Neural cell (in vitro differentiated cells): ENCODE measurements around the gene FOXJ3. TPM values are rescaled to one million over a fixed set of nuclear protein-coding genes. Genes with fewer than 3 reads are reported as not detected.

ENCODE experiments used
- H2AFZ ChIP-seq: fragments of 200-600, 300-800 bp; sonication (generic), shearing (Covaris generic); 2 replicates; pipeline ENCODE4 v1.6.0; 2014; ENCODE audit warnings: low read depth, mild to moderate bottlenecking, antibody characterized with exemption, low read length, moderate library complexity
- H3F3A ChIP-seq: fragments of 200-600 bp; shearing (Covaris generic); 2 replicates; pipeline ENCODE4 v1.6.1; 2016; ENCODE audit warnings: mild to moderate bottlenecking, moderate library complexity, mixed read lengths, antibody characterized with exemption, low read length; ENCODE audit not compliant: insufficient read depth, poor library complexity, severe bottlenecking
- H3K27ac ChIP-seq: fragments of 200-600, 300-800 bp; sonication (generic), shearing (Covaris generic); 2 replicates; pipeline ENCODE4 v1.5.1; 2014; ENCODE audit warnings: mild to moderate bottlenecking, low read length, moderate library complexity
- H3K27me3 ChIP-seq: fragments of 300-800, 200-600 bp; sonication (generic), shearing (Covaris generic); 2 replicates; pipeline ENCODE4 v1.6.0; 2014; ENCODE audit warnings: mild to moderate bottlenecking, low read depth, low read length, moderate library complexity; ENCODE audit not compliant: insufficient read depth
- H3K36me3 ChIP-seq: fragments of 300-800, 200-600 bp; sonication (generic), shearing (Covaris generic); 2 replicates; pipeline ENCODE4 v1.5.1; 2014; ENCODE audit warnings: mild to moderate bottlenecking, antibody characterized with exemption, low read length, moderate library complexity; ENCODE audit not compliant: insufficient read depth
- H3K4me2 ChIP-seq: fragments of 300-800, 200-600 bp; sonication (generic), shearing (Covaris generic); 2 replicates; pipeline ENCODE4 v1.6.0; 2014; ENCODE audit warnings: mild to moderate bottlenecking, low read length
- H3K4me3 ChIP-seq: fragments of 300-800, 200-600 bp; sonication (generic), shearing (Covaris generic); 2 replicates; pipeline ENCODE4 v1.5.1; 2014; ENCODE audit warnings: mild to moderate bottlenecking, low read length, moderate library complexity
- H3K79me2 ChIP-seq: fragments of 200-600 bp; shearing (Covaris generic); replicated peaks from 2 replicates; pipeline ENCODE4 v1.6.0; 2014; ENCODE audit warnings: mild to moderate bottlenecking, low read length, moderate library complexity; ENCODE audit not compliant: insufficient read depth
- H3K9ac ChIP-seq: fragments of 300-800, 200-600 bp; sonication (generic), shearing (Covaris generic); 2 replicates; pipeline ENCODE4 v1.6.1; 2016; ENCODE audit warnings: mild to moderate bottlenecking, low read length, mixed read lengths
- H3K9me2 ChIP-seq: fragments of 200-600 bp; shearing (Covaris generic); 2 replicates; pipeline ENCODE4 v1.6.1; 2016; ENCODE audit warnings: mild to moderate bottlenecking, low read length, mixed read lengths; ENCODE audit not compliant: insufficient read depth
- H3K9me3 ChIP-seq: fragments of 200-600, 300-800 bp; sonication (generic), shearing (Covaris generic); 2 replicates; pipeline ENCODE4 v1.6.1; 2016; ENCODE audit warnings: mild to moderate bottlenecking, mixed run types, low read length, moderate library complexity, mixed read lengths
- H4K20me1 ChIP-seq: fragments of 200-600 bp; shearing (Covaris generic); 2 replicates; pipeline ENCODE4 v1.6.1; 2016; ENCODE audit warnings: mild to moderate bottlenecking, mixed run types; ENCODE audit not compliant: insufficient read depth
- EP300 ChIP-seq: fragments of 450-650 bp; conservative IDR thresholded peaks from 2 replicates; pipeline ENCODE4 v1.6.1; 2014; ENCODE audit warnings: antibody characterized with exemption, mild to moderate bottlenecking, moderate library complexity; ENCODE audit not compliant: poor library complexity, severe bottlenecking
- EZH2 ChIP-seq: fragments of 200-600, 300-800 bp; shearing (Covaris generic), sonication (generic); IDR thresholded peaks from 2 replicates; pipeline ENCODE4 v1.6.1; 2014; ENCODE audit warnings: antibody characterized with exemption, low read length, borderline replicate concordance, mild to moderate bottlenecking; ENCODE audit not compliant: insufficient read depth, poor library complexity, severe bottlenecking
- MXI1 ChIP-seq: fragments of 450-650 bp; conservative IDR thresholded peaks from 2 replicates; pipeline ENCODE4 v1.6.1; 2014; ENCODE audit warnings: antibody characterized with exemption, mild to moderate bottlenecking; ENCODE audit not compliant: poor library complexity, severe bottlenecking
- POLR2AphosphoS5 ChIP-seq: IDR thresholded peaks from 2 replicates; pipeline ENCODE4 v1.6.1; 2012
- RAD21 ChIP-seq: fragments of 450-650 bp; conservative IDR thresholded peaks from 2 replicates; pipeline ENCODE4 v1.6.1; 2014; ENCODE audit warnings: antibody characterized with exemption, mild to moderate bottlenecking, moderate library complexity
- SMC3 ChIP-seq: fragments of 450-650 bp; conservative IDR thresholded peaks from 2 replicates; pipeline ENCODE4 v1.6.1; 2014; ENCODE audit warnings: antibody characterized with exemption, mild to moderate bottlenecking, moderate library complexity; ENCODE audit not compliant: poor library complexity
- TAF1 ChIP-seq: IDR thresholded peaks from 2 replicates; pipeline ENCODE4 v1.6.1; 2012; ENCODE audit warnings: low read depth
- polyA plus RNA-seq: library from polyadenylated mRNA; depleted of rRNA; stranded (reverse); fragments of >200 nt; gene quantifications from 2 replicates; pipeline ENCODE4 v1.2.3, GENCODE V29; 2014
- TF ChIP-seq, protein P1 (sequence below): IDR thresholded peaks from 2 replicates; pipeline ENCODE4 v1.6.1; 2012; ENCODE audit warnings: borderline replicate concordance
- TF ChIP-seq, protein P2 (sequence below): fragments of 450-650 bp; IDR thresholded peaks from 2 replicates; pipeline ENCODE4 v1.5.1; 2014; ENCODE audit warnings: antibody characterized with exemption, mild to moderate bottlenecking, moderate library complexity; ENCODE audit not compliant: poor library complexity, severe bottlenecking

FOXJ3 gene
- polyA plus RNA-seq, 1 donor from 2014 or later: 36.0 TPM

DNA sequence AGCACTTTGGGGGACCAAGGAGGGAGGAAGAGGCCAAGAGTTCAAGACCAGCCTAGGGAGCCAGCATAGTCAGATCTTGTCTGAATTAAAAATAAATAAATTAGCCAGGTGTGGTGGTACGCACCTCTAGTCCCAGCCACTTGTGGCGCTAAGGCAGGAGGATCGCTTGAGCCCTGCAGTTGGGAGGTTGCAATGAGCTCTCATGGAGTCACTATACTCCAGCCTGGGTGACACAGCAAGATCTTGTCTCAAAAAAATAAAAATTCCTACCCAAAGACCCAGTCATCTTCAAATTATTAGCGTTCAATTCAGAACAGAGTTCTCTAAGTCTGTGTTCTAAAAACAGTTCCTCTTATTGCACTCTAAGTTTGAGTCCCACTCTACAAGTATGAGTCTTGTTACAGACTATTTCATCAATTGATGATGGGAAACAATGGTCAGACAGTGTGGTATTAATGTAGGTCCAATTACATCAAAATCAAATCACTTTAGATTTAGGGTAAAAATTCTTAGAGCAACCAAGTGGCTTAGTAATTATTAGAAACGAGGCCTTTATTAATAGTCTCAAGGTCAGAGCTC, 6.9 kb downstream of the FOXJ3 start:
- Histone ChIP-seq H3K4me3 (no peak overlapping the region), H3K36me3 (peaks cover 2% of the 10 kb centered on the region), H3F3A (no peaks in the 10 kb centered on the region), H3K9ac (no peak overlapping the region), H3K9me2 (no peaks in the 10 kb centered on the region), H3K9me3 (no peaks in the 10 kb centered on the region), H4K20me1 (no peaks in the 10 kb centered on the region), H2AFZ (no peak overlapping the region), H3K4me2 (no peak overlapping the region), H3K27ac (no peak overlapping the region), H3K27me3 (no peaks in the 10 kb centered on the region), H3K79me2 (peaks cover 94% of the 10 kb centered on the region)
- no peak for TF ChIP-seq EZH2
- TF ChIP-seq, protein P1, sequence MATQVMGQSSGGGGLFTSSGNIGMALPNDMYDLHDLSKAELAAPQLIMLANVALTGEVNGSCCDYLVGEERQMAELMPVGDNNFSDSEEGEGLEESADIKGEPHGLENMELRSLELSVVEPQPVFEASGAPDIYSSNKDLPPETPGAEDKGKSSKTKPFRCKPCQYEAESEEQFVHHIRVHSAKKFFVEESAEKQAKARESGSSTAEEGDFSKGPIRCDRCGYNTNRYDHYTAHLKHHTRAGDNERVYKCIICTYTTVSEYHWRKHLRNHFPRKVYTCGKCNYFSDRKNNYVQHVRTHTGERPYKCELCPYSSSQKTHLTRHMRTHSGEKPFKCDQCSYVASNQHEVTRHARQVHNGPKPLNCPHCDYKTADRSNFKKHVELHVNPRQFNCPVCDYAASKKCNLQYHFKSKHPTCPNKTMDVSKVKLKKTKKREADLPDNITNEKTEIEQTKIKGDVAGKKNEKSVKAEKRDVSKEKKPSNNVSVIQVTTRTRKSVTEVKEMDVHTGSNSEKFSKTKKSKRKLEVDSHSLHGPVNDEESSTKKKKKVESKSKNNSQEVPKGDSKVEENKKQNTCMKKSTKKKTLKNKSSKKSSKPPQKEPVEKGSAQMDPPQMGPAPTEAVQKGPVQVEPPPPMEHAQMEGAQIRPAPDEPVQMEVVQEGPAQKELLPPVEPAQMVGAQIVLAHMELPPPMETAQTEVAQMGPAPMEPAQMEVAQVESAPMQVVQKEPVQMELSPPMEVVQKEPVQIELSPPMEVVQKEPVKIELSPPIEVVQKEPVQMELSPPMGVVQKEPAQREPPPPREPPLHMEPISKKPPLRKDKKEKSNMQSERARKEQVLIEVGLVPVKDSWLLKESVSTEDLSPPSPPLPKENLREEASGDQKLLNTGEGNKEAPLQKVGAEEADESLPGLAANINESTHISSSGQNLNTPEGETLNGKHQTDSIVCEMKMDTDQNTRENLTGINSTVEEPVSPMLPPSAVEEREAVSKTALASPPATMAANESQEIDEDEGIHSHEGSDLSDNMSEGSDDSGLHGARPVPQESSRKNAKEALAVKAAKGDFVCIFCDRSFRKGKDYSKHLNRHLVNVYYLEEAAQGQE: no peak
- TF ChIP-seq EP300: no peak
- TF ChIP-seq SMC3: no peak
- TF ChIP-seq TAF1: no peak

DNA sequence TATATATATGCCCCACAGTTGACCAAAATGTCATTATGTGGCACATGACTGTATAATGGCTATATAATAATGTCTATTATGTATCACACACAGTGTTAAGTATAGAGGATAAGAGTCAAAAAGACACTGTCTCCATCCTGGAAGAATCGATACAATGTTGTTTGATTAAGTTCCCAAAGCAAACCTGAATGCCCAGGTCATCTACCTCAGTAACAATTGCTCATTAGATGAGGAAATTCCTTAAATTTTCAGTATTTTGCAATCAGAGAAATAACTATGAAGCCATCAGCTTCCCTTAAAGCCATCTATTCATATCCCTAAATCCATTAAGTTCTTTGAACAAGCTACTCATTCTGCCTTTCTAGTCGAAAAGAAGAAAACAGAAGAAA, 10.0 kb downstream of the FOXJ3 start:
- H3K9me3 ChIP-seq: no peaks in the 10 kb centered on the region
- H3K4me3 ChIP-seq: no peak overlapping the region
- no peak for TF ChIP-seq MXI1
- no peak for TF ChIP-seq EP300
- TF ChIP-seq, protein P2, sequence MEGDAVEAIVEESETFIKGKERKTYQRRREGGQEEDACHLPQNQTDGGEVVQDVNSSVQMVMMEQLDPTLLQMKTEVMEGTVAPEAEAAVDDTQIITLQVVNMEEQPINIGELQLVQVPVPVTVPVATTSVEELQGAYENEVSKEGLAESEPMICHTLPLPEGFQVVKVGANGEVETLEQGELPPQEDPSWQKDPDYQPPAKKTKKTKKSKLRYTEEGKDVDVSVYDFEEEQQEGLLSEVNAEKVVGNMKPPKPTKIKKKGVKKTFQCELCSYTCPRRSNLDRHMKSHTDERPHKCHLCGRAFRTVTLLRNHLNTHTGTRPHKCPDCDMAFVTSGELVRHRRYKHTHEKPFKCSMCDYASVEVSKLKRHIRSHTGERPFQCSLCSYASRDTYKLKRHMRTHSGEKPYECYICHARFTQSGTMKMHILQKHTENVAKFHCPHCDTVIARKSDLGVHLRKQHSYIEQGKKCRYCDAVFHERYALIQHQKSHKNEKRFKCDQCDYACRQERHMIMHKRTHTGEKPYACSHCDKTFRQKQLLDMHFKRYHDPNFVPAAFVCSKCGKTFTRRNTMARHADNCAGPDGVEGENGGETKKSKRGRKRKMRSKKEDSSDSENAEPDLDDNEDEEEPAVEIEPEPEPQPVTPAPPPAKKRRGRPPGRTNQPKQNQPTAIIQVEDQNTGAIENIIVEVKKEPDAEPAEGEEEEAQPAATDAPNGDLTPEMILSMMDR: no peak
- no peak for TF ChIP-seq TAF1
- TF ChIP-seq RAD21: no peak
- no peak for TF ChIP-seq POLR2AphosphoS5
- TF ChIP-seq, protein P1: no peak
- no peak for TF ChIP-seq EZH2
- no peak for TF ChIP-seq SMC3
- no peak overlapping the region for H3K4me2 ChIP-seq
- H2AFZ ChIP-seq: no peak overlapping the region
- H4K20me1 ChIP-seq: no peaks in the 10 kb centered on the region
- H3K9ac ChIP-seq: no peak overlapping the region
- H3F3A ChIP-seq: no peaks in the 10 kb centered on the region
- H3K36me3 ChIP-seq: peaks cover 2% of the 10 kb centered on the region
- no peaks in the 10 kb centered on the region for H3K27me3 ChIP-seq
- peaks cover 94% of the 10 kb centered on the region for H3K79me2 ChIP-seq
- no peak overlapping the region for H3K27ac ChIP-seq
- no peaks in the 10 kb centered on the region for H3K9me2 ChIP-seq
